ENCODE data around the gene ERGIC1.

DNA sequence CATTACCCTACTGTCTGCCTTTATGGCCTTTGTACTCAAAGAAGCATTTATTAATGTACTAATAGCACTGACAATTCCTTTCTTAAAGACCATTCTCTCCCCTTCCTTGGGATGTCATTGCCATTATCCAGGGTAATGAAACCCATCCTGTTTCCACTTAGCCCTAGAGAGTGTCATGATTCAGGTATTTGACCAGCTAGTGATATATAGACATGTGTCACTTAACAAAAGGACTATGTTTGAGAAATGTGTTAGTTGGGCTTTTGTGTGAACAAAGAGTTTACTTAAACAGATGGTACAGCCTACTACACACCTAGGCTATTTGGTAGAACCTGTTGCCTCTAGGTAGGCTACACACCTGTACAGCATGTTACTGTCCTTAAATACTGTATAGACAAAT is 151.5 kb downstream of the ERGIC1 start:
- no peak for TF ChIP-seq ZNF292 (CRISPR knock-in tag; IDR thresholded peaks at IDR 0.05; ENCODE audit: borderline replicate concordance, low read depth)
- no peak for TF ChIP-seq ZNF121 (CRISPR knock-in tag; IDR thresholded peaks at IDR 0.05)
- TF ChIP-seq ZNF768 (CRISPR knock-in tag; IDR thresholded peaks at IDR 0.05) = no peak
- TF ChIP-seq TAF15 (IDR thresholded peaks at IDR 0.05; ENCODE audit: low read depth, low read length, poor library complexity, severe bottlenecking) = no peak
- TF ChIP-seq, protein P1, sequence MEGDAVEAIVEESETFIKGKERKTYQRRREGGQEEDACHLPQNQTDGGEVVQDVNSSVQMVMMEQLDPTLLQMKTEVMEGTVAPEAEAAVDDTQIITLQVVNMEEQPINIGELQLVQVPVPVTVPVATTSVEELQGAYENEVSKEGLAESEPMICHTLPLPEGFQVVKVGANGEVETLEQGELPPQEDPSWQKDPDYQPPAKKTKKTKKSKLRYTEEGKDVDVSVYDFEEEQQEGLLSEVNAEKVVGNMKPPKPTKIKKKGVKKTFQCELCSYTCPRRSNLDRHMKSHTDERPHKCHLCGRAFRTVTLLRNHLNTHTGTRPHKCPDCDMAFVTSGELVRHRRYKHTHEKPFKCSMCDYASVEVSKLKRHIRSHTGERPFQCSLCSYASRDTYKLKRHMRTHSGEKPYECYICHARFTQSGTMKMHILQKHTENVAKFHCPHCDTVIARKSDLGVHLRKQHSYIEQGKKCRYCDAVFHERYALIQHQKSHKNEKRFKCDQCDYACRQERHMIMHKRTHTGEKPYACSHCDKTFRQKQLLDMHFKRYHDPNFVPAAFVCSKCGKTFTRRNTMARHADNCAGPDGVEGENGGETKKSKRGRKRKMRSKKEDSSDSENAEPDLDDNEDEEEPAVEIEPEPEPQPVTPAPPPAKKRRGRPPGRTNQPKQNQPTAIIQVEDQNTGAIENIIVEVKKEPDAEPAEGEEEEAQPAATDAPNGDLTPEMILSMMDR (CRISPR knock-in tag; IDR thresholded peaks at IDR 0.05) = no peak
- no peak for TF ChIP-seq HNF4A (CRISPR knock-in tag; IDR thresholded peaks at IDR 0.05)
- TF ChIP-seq, protein P2, sequence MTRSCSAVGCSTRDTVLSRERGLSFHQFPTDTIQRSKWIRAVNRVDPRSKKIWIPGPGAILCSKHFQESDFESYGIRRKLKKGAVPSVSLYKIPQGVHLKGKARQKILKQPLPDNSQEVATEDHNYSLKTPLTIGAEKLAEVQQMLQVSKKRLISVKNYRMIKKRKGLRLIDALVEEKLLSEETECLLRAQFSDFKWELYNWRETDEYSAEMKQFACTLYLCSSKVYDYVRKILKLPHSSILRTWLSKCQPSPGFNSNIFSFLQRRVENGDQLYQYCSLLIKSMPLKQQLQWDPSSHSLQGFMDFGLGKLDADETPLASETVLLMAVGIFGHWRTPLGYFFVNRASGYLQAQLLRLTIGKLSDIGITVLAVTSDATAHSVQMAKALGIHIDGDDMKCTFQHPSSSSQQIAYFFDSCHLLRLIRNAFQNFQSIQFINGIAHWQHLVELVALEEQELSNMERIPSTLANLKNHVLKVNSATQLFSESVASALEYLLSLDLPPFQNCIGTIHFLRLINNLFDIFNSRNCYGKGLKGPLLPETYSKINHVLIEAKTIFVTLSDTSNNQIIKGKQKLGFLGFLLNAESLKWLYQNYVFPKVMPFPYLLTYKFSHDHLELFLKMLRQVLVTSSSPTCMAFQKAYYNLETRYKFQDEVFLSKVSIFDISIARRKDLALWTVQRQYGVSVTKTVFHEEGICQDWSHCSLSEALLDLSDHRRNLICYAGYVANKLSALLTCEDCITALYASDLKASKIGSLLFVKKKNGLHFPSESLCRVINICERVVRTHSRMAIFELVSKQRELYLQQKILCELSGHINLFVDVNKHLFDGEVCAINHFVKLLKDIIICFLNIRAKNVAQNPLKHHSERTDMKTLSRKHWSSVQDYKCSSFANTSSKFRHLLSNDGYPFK (CRISPR knock-in tag; IDR thresholded peaks at IDR 0.05; ENCODE audit: borderline replicate concordance) = no peak
- no peak for TF ChIP-seq DPF2 (CRISPR knock-in tag; IDR thresholded peaks at IDR 0.05; ENCODE audit: borderline replicate concordance, low read depth)
- TF ChIP-seq, protein P3, sequence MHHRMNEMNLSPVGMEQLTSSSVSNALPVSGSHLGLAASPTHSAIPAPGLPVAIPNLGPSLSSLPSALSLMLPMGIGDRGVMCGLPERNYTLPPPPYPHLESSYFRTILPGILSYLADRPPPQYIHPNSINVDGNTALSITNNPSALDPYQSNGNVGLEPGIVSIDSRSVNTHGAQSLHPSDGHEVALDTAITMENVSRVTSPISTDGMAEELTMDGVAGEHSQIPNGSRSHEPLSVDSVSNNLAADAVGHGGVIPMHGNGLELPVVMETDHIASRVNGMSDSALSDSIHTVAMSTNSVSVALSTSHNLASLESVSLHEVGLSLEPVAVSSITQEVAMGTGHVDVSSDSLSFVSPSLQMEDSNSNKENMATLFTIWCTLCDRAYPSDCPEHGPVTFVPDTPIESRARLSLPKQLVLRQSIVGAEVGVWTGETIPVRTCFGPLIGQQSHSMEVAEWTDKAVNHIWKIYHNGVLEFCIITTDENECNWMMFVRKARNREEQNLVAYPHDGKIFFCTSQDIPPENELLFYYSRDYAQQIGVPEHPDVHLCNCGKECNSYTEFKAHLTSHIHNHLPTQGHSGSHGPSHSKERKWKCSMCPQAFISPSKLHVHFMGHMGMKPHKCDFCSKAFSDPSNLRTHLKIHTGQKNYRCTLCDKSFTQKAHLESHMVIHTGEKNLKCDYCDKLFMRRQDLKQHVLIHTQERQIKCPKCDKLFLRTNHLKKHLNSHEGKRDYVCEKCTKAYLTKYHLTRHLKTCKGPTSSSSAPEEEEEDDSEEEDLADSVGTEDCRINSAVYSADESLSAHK (CRISPR knock-in tag; IDR thresholded peaks at IDR 0.05; ENCODE audit: borderline replicate concordance) = no peak
- TF ChIP-seq MAFG (CRISPR knock-in tag; IDR thresholded peaks at IDR 0.05) = no peak
- no peak for TF ChIP-seq ZNF274 (CRISPR knock-in tag; IDR thresholded peaks at IDR 0.05)
- no peak for TF ChIP-seq SP2 (CRISPR knock-in tag; IDR thresholded peaks at IDR 0.05)
